ENCODE measurements around the gene CCDC171. TPM values are rescaled to one million over a fixed set of nuclear protein-coding genes. Genes with fewer than 3 reads are reported as not detected.

The CCDC171 gene
- total RNA-seq, 1 experiment from 2014 or later: 1.6 TPM

DNA sequence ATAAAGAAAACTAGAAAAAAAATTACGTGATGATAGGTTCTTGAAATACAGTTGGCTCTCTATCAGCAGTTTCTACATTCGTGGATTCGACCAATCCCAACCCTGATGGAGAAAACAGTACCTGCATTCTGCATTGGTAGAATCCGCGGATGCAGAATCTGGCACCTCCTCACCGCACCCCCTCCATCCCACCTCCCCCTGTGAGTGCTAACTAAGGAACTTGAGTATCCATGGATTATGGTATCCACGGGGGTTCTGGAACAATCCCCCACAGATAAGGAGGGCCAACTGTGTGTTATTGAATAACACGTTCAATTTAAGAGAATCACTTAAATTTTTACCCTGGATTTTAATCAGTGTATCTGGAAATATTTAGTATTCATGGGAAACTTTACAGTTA lies 31.6 kb upstream of the CCDC171 start:
- no peak overlapping the region for H3K27ac Mint-ChIP-seq (ENCODE audit: unreplicated experiment)
- TF ChIP-seq, protein P1, sequence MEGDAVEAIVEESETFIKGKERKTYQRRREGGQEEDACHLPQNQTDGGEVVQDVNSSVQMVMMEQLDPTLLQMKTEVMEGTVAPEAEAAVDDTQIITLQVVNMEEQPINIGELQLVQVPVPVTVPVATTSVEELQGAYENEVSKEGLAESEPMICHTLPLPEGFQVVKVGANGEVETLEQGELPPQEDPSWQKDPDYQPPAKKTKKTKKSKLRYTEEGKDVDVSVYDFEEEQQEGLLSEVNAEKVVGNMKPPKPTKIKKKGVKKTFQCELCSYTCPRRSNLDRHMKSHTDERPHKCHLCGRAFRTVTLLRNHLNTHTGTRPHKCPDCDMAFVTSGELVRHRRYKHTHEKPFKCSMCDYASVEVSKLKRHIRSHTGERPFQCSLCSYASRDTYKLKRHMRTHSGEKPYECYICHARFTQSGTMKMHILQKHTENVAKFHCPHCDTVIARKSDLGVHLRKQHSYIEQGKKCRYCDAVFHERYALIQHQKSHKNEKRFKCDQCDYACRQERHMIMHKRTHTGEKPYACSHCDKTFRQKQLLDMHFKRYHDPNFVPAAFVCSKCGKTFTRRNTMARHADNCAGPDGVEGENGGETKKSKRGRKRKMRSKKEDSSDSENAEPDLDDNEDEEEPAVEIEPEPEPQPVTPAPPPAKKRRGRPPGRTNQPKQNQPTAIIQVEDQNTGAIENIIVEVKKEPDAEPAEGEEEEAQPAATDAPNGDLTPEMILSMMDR (IDR thresholded peaks at IDR 0.05; ENCODE audit: insufficient read depth in 1 of 2, low read depth in 1 of 2, low read length in 1 of 2, severe bottlenecking in 1 of 2, unreplicated experiment in 1 of 2): no peak
- ChIA-PET CTCF (no interaction called here), POLR2A (no interaction called here)
- no peak overlapping the region for H3K4me3 Mint-ChIP-seq (ENCODE audit: unreplicated experiment)
- no peaks in the 10 kb centered on the region for H3K36me3 Mint-ChIP-seq (ENCODE audit: insufficient read depth, unreplicated experiment)
- H3K4me1 Mint-ChIP-seq (ENCODE audit: low read depth, unreplicated experiment): no peaks in the 10 kb centered on the region
- no peaks in the 10 kb centered on the region for H3K4me1 ChIP-seq
- BruUV-seq (replicated peaks): no TSS peak
- no peak for DNase-seq
- no peak overlapping the region for H3K4me3 ChIP-seq (ENCODE audit: low read depth, low read length)
- intact Hi-C loops (cut with micrococcal nuclease; ENCODE audit: unreplicated experiment): no loop called here
- H3K9me3 Mint-ChIP-seq (ENCODE audit: unreplicated experiment): no peaks in the 10 kb centered on the region
- H3K9me3 ChIP-seq: no peaks in the 10 kb centered on the region
- H3K27me3 Mint-ChIP-seq (ENCODE audit: insufficient read depth, unreplicated experiment): peaks cover 2% of the 10 kb centered on the region
- H3K27me3 ChIP-seq (replicated peaks; ENCODE audit: control insufficient read depth, insufficient read depth, low read length): no peaks in the 10 kb centered on the region
- H3K36me3 ChIP-seq (ENCODE audit: control insufficient read depth, insufficient read depth, low read length): no peaks in the 10 kb centered on the region

DNA sequence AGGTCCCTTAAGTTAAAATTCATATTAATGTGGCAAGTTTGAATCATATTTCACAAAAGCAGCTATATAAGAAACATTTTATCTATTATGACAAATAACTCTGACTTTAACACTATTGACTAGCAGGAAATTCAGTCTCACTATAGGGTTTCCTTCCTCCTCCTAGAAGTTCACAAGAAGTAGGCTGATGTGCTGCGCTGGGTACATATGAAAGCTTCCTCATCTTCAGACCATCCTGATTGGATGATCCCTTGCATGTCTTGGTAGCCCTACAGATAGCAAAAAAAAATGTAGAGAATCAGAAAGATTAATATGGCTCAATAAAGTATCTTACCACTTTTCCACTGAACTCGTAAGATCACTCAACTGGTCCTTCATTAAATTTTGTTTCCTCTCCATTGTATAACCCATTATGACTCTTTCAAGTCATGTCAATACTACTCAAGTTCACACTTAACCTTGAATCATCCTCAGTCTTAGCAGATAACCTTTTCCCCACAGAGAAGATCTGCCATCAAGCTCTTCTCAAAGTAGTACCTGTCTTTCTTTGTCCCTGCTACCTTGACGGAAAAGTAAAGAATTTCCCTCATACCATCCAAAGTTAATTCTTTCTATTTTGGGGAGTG lies 30.6 kb upstream of the CCDC171 start:
- ChIA-PET CTCF (no interaction called here), POLR2A (no interaction called here)
- peaks cover 2% of the 10 kb centered on the region for H3K27me3 Mint-ChIP-seq (ENCODE audit: insufficient read depth, unreplicated experiment)
- TF ChIP-seq, protein P1 (IDR thresholded peaks at IDR 0.05; ENCODE audit: insufficient read depth in 1 of 2, low read depth in 1 of 2, low read length in 1 of 2, severe bottlenecking in 1 of 2, unreplicated experiment in 1 of 2): no peak
- H3K4me1 Mint-ChIP-seq (ENCODE audit: low read depth, unreplicated experiment): no peaks in the 10 kb centered on the region
- H3K4me3 Mint-ChIP-seq (ENCODE audit: unreplicated experiment): no peak overlapping the region
- H3K27ac Mint-ChIP-seq (ENCODE audit: unreplicated experiment): no peak overlapping the region
- no peak overlapping the region for H3K4me3 ChIP-seq (ENCODE audit: low read depth, low read length)
- intact Hi-C loops (cut with micrococcal nuclease; ENCODE audit: unreplicated experiment): no loop called here
- no peaks in the 10 kb centered on the region for H3K4me1 ChIP-seq
- no peak for DNase-seq
- BruUV-seq (replicated peaks): no TSS peak
- no peaks in the 10 kb centered on the region for H3K36me3 Mint-ChIP-seq (ENCODE audit: insufficient read depth, unreplicated experiment)
- H3K27me3 ChIP-seq (replicated peaks; ENCODE audit: control insufficient read depth, insufficient read depth, low read length): no peaks in the 10 kb centered on the region
- H3K9me3 Mint-ChIP-seq (ENCODE audit: unreplicated experiment): no peaks in the 10 kb centered on the region
- H3K36me3 ChIP-seq (ENCODE audit: control insufficient read depth, insufficient read depth, low read length): no peaks in the 10 kb centered on the region
- H3K9me3 ChIP-seq: no peaks in the 10 kb centered on the region

DNA sequence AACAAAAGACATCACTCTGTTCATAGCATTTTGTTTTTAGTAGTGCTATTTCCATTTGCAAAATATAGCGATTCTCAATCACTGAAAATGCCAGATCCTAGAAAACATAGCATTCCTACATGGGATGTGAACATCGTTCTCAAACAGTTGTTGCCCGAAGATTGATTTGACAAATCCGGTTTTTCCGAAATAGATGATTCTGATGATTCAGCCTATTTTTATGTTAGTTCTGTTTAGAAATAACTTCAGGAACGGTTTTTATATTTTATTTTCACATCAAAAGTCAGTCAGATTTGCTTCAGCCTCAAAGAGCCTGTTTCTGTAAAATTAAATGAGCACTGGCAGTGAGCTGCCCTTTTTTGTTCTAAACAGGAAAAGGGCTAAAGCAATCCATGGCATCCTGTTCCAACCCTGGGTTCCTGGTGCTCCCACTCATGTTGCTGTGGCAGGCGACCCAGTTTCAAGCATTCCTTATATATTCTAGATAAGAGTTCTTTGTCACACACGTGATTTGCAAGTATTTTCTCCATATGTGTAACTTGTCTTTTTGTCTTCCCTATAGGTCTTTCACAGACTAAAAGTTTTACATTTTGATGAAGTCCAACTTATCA lies 27.9 kb upstream of the CCDC171 start:
- no peaks in the 10 kb centered on the region for H3K4me1 Mint-ChIP-seq (ENCODE audit: low read depth, unreplicated experiment)
- Histone ChIP-seq H3K36me3 (ENCODE audit: control insufficient read depth, insufficient read depth, low read length) (no peaks in the 10 kb centered on the region), H3K27me3 (replicated peaks; ENCODE audit: control insufficient read depth, insufficient read depth, low read length) (no peaks in the 10 kb centered on the region), H3K4me1 (no peaks in the 10 kb centered on the region), H3K9me3 (no peaks in the 10 kb centered on the region), H3K4me3 (ENCODE audit: low read depth, low read length) (no peak overlapping the region)
- H3K27me3 Mint-ChIP-seq (ENCODE audit: insufficient read depth, unreplicated experiment): peaks cover 2% of the 10 kb centered on the region
- TF ChIP-seq, protein P1 (IDR thresholded peaks at IDR 0.05; ENCODE audit: insufficient read depth in 1 of 2, low read depth in 1 of 2, low read length in 1 of 2, severe bottlenecking in 1 of 2, unreplicated experiment in 1 of 2): no peak
- ChIA-PET POLR2A (no interaction called here), CTCF (no interaction called here)
- BruUV-seq (replicated peaks): no TSS peak
- DNase-seq: no peak
- intact Hi-C loops (cut with micrococcal nuclease; ENCODE audit: unreplicated experiment): no loop called here
- no peak overlapping the region for H3K4me3 Mint-ChIP-seq (ENCODE audit: unreplicated experiment)
- H3K9me3 Mint-ChIP-seq (ENCODE audit: unreplicated experiment): no peaks in the 10 kb centered on the region
- no peak overlapping the region for H3K27ac Mint-ChIP-seq (ENCODE audit: unreplicated experiment)
- no peaks in the 10 kb centered on the region for H3K36me3 Mint-ChIP-seq (ENCODE audit: insufficient read depth, unreplicated experiment)
